Measurements from ENCODE around the gene C2CD2.
"Not testable (repeated sequence)": the region's sequence is repeated elsewhere in the genome, so short reads cannot be mapped to it uniquely, and the experiment has no call there.

C2CD2 gene

DNA sequence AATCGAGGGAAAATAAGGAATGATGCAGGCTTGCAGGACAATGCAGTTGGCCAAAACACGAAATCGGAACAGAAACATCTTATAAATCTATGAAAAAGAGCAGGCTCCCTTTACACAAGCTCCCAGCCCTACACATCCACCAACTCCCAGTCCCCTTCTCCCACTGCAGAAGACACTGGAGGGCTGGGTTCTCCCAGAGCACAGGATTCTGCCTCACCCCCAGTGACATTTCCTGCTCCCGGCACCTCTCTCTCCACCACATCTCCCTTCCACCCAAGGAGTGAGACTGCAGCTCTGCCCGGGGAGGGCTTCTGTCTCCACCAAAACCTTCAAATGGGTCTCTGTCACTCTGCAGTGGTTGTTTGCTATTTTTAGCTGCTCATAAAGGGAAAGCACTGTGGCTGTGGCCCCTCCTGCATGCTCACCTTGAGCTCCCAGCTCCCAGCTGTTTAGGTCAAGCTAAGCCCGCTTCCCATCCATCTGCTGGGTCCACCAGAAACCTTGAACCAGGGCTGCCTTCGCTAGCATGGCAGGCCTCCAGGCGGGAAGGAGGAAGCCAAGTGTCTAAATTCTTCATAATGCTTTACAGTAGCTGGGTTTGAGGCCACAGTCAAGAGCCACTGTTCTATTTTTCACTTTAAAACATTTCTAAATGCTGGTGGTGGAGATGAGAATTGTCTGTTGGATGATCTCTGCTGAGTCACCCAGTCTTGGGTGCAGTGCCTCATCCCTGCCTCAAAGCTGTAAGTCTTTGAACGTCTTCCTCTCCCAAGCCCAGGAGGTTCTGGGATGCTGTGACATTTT, 3.3 kb upstream of the C2CD2 start:
- DNase-seq, result no peak

DNA sequence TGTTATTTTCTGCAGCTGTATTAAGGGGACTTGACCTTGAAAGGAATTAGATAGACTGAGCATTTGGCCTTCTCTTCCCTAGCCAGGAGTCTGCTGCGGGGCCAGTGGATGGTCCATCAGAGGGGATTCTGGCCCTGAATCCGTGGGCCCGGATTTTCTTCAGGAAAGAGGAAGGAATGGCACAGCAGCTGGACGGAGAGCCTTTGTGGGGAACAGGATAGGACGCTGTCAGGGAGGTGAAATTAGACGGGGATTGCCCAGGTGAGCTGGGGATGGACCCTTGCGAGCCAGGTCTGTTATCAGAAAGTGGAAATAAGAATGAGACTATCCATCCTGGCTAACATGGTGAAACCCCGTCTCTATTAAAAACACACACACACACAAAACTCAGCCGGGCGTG, 1.7 kb upstream of the C2CD2 start:
- no peak for DNase-seq

DNA sequence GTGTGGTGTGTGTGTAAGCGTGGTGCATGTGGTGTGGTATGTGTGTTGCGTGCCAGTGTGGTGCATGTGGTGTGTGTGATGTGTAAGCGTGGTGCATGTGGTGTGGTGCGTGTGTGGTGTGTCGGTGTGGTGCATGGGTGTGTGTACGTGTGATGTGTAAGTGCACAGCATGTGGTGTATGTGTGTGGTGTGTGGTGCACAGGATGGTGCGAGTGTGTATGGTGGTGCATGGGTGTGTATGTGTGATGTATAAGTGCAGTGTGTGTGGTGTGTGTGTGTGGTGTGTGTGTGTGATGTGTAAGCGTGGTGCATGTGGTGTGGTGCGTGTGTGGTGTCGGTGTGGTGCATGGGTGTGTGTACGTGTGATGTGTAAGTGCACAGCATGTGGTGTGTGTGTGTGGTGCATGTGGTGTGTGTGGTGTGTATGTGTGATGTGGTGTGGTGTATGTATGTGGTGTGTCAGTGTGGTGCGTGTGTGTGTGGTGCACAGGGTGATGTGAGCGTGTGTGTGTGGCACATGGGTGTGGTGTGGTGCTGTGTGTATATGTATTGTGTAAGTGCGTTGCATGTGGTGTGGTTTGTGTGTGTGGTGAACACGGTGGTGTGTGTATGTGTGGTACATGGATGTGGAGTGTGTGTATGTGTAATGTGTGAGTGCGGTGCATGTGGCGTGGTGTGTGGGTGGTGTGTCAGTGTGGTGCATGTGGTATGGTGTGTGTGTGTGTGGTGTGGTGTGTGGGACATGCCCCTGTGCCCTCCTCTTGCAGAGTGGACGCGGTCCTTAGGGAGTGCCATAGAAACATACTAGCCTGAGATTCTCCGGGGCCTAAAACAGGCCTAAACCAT, 1.1 kb upstream of the C2CD2 start:
- no peak for DNase-seq

DNA sequence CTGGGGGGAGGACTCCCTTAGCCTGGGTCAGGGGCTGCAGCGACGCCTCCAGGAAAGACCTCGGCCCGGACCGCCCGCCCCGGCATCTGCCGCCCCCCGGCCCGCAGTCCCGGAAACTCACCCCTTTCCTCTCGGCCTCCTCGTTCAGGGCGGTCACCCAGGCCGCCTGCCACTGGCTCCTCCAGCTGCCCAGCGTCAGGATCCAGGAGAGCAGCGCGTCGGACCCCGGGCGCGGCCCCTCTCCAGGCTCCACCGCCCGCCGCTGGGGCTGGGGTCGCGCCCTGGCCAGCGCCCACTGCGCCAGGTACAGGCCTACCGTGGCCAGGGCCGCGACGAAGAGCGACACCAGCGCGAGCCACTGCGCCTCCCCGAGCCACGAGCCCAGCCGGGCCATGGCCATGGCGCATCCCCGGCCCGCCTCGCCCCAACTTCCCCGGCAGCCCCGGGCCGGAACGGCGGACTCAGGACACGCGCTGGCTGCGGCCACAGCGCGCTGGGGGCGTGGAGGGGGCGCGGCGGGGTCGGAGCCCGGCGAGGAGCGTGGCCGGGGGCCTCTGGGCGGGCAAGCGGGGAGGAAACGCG, 478 bp downstream of the C2CD2 start:
- no peak for DNase-seq

DNA sequence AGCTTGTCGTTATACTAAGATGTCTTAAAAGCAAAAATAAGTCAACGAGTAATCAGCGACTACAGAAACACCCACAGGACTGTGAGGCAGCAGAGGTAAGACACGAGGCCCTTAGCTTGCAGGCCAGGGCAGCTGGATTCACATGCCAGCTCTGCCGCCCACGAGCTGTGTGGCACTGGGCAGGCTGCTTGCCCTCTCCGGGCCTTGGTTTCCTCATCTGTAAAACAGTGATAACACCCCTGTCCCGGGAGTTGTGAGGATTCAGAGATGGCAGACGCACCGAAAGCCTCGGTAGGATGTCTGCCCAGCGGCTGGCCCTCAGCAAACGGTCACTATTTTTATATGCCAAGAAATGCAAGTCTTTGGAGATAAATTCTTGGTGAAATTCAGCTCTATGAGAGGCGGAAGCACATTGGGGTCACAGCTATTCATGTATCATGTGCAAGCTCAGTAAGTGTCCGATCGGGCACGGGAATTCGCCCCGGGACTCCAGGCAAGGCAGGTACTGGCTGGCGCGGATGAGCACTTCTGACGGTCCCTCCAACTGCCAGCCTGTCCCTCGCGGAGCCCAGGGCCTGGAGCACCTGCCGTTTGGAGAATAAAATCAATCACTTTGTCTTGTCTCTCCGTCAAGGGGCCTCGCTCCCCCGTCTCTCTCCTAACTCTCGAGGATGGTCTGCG, 1.1 kb downstream of the C2CD2 start:
- DNase-seq, result no peak

DNA sequence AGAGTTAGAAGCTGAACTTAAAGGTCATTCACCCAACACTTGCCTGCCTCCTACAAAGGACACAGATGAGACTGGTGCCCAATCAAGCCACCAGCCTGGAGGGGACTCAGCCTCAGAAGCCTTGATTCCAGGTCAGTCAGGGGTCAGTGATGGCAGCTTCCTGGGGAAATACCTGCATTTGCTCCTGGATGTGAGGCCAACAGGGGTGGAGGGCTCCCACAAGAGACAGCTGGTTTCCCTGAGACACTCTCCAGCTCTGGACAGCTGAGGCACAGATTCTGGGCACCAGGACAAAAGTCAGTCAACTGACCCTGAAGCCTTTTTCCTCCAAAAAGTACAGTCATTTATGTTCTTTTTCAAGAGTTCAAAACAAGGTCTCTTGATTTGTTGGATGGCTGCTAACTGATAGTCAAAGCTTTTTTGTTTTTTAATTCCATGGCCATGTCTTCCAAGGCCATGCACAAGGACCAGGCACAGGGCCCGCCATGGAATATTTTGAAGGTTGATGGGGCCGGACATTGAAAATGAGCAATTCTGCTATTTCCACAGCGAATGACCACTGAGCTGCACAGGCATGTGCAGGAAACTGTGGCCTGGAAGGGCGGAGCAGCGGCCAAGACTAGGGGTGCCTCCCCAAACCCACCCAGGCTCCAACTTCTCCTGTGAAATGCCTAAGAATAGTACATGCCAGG, 1.8 kb downstream of the C2CD2 start:
- DNase-seq, result no peak

DNA sequence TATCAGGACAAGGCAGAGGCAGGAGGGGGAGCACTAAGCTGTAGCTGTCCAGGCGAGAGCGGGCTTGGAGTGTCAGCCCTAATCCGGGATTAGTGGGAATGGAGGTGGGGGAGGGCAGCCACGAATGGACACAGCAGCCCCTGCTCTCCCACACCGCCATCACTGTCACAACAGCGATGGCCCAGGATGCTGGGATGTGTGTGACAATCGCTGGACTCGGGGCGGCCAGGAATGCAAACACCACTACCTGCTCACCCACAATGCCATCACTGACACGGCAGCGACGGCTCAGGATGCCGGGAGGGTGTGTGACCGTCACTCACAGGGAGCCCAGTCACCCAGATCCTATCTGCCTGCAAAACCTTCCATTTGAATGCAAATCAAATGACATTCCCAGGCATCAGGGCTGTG, 2.9 kb downstream of the C2CD2 start:
- no peak for DNase-seq

DNA sequence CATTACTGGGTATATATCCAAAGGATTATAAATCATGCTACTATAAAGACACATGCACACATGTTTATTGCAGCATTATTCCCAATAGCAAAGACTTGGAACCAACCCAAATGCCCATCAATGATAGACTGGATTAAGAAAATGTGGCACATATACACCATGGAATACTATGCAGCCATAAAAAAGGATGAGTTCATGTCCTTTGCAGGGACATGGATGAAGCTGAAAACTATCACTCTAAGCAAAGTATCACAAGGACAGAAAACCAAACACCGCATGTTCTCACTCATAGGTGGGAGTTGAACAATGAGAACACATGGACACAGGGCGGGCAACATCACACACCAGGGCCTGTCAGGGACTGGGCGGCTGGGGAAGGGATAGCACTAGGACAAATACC, 4.2 kb downstream of the C2CD2 start:
- DNase-seq, result not testable (repeated sequence)

DNA sequence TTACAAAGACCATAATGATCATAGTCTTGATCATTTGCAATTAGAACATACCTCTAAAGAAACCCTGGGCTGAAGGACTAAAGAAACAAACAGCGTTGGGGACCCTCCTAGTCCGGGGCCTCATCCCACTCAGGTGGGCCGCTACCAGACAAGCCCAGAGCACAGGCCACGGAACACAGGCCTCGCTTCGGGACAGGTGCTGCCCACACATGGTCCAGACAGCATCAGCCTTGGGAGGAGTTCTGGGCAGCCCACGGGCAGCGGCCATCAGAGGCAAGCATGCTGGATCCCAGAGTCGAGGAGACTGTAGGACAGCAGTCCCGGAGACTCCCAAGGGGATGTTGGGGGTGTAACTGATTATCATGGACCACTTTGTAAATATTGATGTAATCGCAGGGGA, 4.9 kb downstream of the C2CD2 start:
- DNase-seq, result no peak

DNA sequence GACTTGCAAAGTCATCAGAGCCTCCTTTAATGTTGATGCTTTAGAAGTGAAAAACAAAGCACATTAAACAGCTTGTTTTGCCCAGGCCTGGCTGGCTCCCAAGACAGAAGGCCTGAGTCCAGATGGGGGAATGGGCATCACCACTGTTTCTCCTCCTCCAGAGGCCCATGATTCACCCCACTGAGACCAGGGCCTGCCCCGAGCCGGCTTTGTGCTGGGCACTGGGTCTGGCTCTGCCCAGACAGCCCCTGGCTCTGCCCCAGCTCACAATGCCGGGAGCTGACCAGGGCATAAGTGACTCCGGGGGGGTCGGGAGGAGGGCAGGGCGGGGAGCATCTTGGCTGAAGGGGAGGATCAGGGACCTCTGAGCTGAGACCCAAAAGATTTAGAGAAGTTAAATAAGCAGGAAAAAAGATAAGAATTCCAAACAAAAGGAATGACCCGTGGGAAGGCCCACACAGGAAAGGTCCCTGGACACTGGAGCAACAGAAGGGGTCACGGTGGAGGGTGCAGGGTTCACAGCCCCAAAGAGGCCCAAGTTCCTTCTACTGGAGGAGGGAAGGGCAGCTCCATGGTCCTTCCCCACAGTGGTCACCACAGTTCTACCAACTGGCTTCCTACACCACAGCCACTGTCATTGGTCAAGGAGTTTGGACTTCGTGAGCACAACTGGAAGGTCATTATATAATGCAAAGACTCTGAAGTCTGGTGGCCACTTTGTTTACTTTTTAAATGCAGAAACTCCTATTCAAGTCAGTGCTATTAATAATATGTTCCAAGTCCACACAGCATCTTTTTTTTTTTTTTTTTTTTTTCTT, 5.5 kb downstream of the C2CD2 start:
- DNase-seq, result no peak

DNA sequence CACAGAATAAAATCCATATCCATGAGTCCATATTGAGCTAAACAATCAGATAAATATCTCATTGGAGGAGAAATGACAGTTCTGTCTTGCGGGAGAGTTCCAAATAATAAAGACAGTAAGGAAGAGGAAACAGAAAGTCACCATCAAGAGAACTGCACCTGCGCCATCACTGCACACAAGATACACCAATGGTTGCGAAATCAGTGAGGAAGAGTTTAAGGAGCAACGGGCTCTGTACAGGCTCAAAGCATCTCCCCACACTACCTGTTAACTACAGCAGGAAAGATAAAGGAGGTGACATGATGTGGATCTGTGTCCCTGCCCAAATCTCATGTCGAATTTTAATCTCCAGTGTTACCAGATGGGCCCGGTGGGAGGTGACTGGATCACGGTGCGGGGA, 7.8 kb downstream of the C2CD2 start:
- DNase-seq, result no peak

DNA sequence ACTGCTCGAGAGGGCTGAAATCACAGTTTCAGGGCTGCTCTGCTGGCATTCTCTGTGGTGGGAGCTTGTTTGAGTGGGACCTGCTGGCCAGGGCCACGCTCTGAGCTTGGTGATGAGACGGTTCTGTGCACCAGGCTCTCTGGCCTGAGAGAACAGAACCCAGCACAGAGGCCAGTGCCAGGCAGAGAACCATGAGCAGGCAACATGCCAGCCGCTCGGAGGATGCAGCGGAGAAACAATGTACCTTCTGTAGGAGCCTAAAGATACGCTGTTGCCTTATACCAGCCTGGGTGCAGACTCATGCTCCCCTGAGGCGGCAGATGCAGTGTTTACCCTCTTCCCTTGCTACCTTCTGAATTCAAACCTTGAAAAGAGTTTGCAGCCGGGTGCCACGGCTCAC, 10.0 kb downstream of the C2CD2 start:
- DNase-seq, result no peak

DNA sequence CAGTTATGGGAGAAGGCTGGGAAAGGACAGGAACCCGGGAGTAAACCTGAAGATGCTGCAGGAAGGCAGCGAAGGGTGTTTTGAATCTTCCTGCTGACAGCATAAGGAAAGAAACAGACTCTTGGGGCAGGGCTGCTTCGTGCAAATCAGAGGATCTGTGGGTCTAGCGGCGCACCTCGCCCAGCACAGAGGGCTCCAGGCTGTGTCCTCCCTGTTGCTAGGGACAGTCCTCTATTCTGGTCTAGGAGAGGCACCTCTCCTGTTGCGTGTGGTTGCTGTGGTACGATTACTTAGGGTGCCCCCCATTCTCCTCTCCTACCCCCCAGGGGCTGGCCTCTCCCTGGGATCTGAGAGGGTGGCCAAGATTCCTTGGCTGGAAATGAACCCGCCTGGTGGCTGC, 11.4 kb downstream of the C2CD2 start:
- DNase-seq, result no peak

DNA sequence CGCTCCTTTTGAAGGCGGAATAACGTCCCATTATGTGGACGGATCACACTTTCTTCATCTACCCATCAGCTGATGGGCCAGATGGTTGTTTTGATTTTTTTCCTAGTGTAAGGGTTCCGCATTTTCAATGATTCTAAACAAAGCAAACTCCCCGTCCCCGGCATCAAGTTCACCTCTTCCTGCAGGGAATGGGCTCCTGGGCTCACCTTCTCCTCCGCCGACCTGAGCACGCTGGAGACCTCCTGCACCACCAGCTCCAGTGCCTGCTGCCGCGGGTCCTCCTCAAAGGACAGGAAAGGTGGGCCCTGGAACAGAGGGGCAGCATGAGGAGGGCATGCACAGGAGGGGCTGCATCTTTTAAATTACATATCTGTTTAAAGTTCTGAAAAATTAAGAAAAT, 11.9 kb downstream of the C2CD2 start:
- no peak for DNase-seq

DNA sequence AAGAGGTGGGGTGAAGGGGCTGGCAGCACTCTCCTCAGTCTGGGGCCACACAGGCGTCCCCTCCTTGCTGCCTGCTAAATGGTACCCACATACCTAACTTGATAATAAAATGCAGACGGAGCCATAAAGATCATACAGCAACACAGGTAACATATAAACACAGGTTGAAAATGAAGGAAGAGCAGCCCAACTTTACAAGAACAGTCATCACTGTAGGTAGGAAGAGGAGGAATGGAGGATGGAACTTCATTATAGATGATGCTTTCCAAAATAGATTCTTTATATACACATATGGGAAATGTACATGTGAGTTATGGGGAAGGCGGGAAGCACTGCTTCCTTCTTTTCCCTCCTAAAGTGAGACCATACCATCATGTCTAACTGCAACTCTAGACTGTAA, 13.4 kb downstream of the C2CD2 start:
- no peak for DNase-seq

DNA sequence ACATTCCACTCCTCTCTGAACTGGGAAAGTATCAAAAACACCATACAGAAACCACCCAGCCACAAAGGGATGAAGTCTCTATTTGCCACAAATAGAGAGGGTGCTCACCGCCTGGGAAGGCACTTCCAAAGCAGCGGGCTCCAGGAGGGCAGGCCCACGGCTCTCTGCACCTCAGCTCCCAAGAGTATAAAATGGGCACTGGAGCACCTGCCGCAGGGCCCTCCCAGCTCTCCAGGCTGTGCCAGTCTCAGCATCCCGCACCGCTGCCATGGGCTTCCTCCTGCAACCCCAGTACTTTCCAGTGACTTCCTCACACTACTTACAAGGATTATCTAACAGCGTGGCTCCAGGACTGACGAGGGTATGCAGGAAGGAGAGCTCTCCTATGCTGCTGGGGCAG, 14.4 kb downstream of the C2CD2 start:
- DNase-seq, result no peak

DNA sequence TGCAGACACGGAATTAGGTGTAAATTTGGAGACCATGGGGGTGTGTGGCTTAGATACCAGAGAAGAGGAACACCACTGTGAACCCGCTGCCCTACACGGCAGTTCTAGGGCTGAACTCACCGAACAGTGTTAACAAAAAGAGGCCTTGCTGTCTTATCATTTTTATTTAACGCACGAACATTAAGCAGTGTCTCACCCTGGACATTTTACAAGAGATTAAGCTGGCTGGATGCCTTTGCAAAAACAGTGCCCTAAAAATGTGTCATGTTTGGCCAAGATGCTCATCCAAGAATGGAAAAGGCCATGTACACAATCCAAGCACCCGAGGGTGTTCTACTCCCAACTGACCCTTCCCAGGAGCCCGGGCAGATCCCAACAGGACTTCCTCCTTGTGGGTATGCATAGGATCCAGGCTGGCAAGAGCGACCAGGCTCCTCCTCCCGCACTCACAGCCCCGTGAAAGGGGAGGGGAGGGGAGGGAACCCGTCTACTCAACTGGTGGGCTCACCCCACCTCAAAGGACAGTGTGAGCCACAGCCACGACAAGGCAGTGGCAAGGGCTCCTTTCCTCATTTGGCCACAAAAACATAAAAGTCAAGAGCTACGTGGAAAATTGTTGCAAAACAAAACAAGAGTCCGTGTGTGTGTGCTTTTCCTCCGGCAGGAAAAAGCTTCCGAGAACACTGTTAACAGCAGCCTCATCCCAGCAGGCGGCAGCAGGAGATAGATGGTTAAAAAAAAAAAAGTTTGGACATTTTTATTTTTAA, 20.3 kb downstream of the C2CD2 start:
- DNase-seq, result no peak

DNA sequence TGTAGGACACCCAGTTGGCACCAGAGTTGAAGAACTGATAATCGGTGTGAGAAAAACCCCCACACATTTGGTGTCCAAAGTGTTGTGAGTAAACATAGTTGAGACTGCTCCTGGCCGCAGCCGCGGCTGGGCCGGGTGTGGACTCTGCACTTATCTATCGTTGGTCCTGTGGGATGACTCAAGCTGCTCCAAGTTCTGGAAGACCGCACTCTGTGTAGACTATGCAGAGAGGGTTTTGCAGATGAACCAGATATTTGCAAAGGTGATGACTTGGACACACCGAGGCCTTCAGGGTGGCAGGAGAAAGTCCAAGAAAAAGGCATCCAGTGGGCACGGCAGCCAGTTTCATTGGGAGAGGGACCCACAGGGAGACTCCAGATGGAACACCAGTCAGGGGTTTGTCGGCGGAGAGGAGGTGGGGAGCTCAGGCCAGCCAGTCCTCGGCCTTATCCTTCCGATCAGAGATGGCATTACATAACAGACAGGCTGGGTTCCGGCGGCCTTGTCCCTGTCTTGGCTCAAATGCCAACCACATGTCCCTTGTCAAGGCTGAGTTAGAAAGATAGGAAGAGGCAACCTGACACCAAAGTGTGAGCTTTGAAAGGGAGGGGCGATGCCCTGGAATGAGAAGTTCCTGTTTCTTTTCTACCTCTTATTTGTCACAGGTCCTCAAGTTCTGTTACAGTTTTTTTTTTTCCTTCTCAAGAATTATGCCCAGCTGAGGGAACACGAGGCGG, 21.1 kb downstream of the C2CD2 start:
- peak; percentile 16 to 35 for DNase-seq

DNA sequence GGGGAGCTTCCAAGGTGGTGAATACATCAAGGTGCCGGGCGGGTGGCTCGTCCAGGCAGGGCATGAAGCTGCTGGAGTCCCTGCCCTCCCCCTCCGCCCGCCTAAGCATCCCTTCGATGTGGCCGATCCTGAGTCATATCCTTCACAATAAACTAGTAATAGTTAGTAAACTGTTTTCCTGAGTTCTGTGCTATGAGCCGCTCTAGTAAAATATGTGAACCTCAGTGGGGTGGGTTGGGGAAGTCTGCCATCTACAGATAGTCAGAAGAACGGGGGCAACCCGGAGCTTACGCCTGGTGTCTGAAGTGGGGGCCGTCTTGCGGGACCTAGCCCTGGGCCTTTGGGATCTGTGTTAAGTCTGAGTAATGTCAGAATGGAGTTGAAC, 21.6 kb downstream of the C2CD2 start:
- DNase-seq, result no peak

DNA sequence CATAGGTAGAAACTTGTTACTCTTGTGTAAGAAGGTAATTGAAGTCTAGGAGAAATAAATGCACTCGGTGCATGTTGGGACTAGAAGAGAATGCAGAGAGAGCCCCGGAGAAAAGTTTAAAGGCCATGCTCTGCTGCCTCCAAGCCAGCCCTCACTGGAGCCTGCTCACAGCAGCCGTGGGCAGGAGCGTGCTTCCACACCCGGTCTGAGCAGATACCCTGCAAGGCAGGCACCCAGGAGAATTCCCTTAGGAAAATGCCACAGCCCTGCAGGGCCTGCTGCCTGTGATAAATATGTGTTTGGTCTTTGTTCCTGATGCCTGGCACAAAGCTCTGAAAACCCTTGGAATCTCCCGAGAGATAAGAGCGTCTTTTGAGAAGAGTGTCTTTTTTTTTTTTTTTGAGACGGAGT, 22.8 kb downstream of the C2CD2 start:
- DNase-seq, result no peak

All from CD4-positive, alpha-beta T cell treated with Interleukin-4 for 1 hour (primary cell).